ENCODE measurements around the gene CDC42BPB.

The CDC42BPB gene

DNA sequence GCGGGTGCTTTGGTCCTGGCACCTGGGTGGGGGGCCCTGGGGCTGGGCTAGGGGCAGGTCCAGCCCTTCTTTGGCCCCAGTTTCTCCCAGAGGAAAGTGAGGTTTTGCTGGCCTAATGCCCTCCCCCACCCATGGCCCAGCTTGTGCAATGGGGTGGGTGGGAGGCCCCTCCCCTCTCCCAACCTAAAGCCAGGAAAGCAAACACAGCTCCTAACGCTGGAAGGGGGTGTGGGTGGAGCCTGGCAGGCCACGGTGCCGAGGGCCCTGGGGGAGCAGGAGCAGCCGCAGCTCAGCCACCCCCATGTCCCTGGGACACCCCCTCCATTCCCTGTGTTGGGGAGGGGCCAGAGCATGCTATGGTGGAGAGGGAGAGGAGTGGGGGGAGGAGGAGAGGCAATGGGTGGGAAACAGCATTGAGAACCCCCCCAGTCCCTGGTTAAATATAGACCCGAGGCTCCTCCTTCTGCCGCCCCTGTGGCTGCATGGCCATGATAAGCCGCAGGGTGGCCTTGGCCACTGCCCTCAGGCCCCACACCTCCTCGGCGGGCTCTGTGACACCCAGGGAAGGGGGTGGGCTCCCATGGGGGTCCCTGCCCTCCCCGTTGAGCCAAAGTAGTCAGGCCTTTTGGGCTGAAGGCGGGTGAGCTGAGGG, 41.9 kb upstream of the CDC42BPB start:
- peaks cover 2% of the 10 kb centered on the region for H3K4me1 ChIP-seq (ENCODE audit: insufficient read depth, low read length)
- no peak overlapping the region for H3K4me3 ChIP-seq (ENCODE audit: low read length)
- no peaks in the 10 kb centered on the region for H3K36me3 ChIP-seq (ENCODE audit: insufficient read depth, low read length)
- peaks cover 39% of the 10 kb centered on the region for H3K27me3 ChIP-seq (ENCODE audit: insufficient read depth, low read length)
- H3K9me3 ChIP-seq (ENCODE audit: low read length): peaks cover 2% of the 10 kb centered on the region
- no peak overlapping the region for H2AFZ ChIP-seq (ENCODE audit: low read depth, low read length)

GRCh38 chr14:103097994-103098957, 40.9 kb upstream of the CDC42BPB start:
- H2AFZ ChIP-seq (ENCODE audit: low read depth, low read length): no peak overlapping the region
- no peaks in the 10 kb centered on the region for H3K36me3 ChIP-seq (ENCODE audit: insufficient read depth, low read length)
- H3K4me3 ChIP-seq (ENCODE audit: low read length): no peak overlapping the region
- peaks cover under 1% of the 10 kb centered on the region for H3K9me3 ChIP-seq (ENCODE audit: low read length)
- peaks cover 36% of the 10 kb centered on the region for H3K27me3 ChIP-seq (ENCODE audit: insufficient read depth, low read length)
- peaks cover 10% of the 10 kb centered on the region for H3K4me1 ChIP-seq (ENCODE audit: insufficient read depth, low read length)

GRCh38 chr14:103097244-103097993, 40.1 kb upstream of the CDC42BPB start:
- no peaks in the 10 kb centered on the region for H3K36me3 ChIP-seq (ENCODE audit: insufficient read depth, low read length)
- H2AFZ ChIP-seq (ENCODE audit: low read depth, low read length): no peak overlapping the region
- H3K9me3 ChIP-seq (ENCODE audit: low read length): no peaks in the 10 kb centered on the region
- no peak overlapping the region for H3K4me3 ChIP-seq (ENCODE audit: low read length)
- peaks cover 41% of the 10 kb centered on the region for H3K27me3 ChIP-seq (ENCODE audit: insufficient read depth, low read length)
- H3K4me1 ChIP-seq (ENCODE audit: insufficient read depth, low read length): peaks cover 10% of the 10 kb centered on the region

- Histone ChIP-seq H2AFZ (ENCODE audit: low read depth, low read length) (no peak overlapping the region), H3K27me3 (ENCODE audit: insufficient read depth, low read length) (peaks cover 50% of the 10 kb centered on the region), H3K4me3 (ENCODE audit: low read length) (no peak overlapping the region), H3K4me1 (ENCODE audit: insufficient read depth, low read length) (peaks cover 10% of the 10 kb centered on the region), H3K9me3 (ENCODE audit: low read length) (no peaks in the 10 kb centered on the region), H3K36me3 (ENCODE audit: insufficient read depth, low read length) (no peaks in the 10 kb centered on the region)
Observed at GRCh38 chr14:103096387-103096786, 39.0 kb upstream of the CDC42BPB start.

GRCh38 chr14:103095210-103095778, 37.9 kb upstream of the CDC42BPB start:
- Histone ChIP-seq H3K9me3 (ENCODE audit: low read length) (no peaks in the 10 kb centered on the region), H3K4me1 (ENCODE audit: insufficient read depth, low read length) (peaks cover 10% of the 10 kb centered on the region), H3K36me3 (ENCODE audit: insufficient read depth, low read length) (no peaks in the 10 kb centered on the region), H3K4me3 (ENCODE audit: low read length) (no peak overlapping the region), H2AFZ (ENCODE audit: low read depth, low read length) (no peak overlapping the region), H3K27me3 (ENCODE audit: insufficient read depth, low read length) (peaks cover 57% of the 10 kb centered on the region)

- H2AFZ ChIP-seq (ENCODE audit: low read depth, low read length): no peak within 1 kb of the TSS
- H3K4me3 ChIP-seq (ENCODE audit: low read length): no peak within 1 kb of the TSS
- no peaks in the 10 kb centered on the region for H3K9me3 ChIP-seq (ENCODE audit: low read length)
- H3K4me1 ChIP-seq (ENCODE audit: insufficient read depth, low read length): peaks cover 10% of the 10 kb centered on the region
- H3K27me3 ChIP-seq (ENCODE audit: insufficient read depth, low read length): peaks cover 59% of the 10 kb centered on the region
- H3K36me3 ChIP-seq (ENCODE audit: insufficient read depth, low read length): no peaks in the 10 kb centered on the region
Observed at GRCh38 chr14:103094406-103095209, 37.3 kb upstream of the CDC42BPB start, which contains the start of gene EXOC3L4. Gene EXOC3L4, plus strand, starts transcription at chr14:103094725. Its CDS starts 5,495 bp downstream, at chr14:103100220.

- Histone ChIP-seq H3K36me3 (ENCODE audit: insufficient read depth, low read length) (no peaks in the 10 kb centered on the region), H3K9me3 (ENCODE audit: low read length) (no peaks in the 10 kb centered on the region), H3K4me1 (ENCODE audit: insufficient read depth, low read length) (peaks cover 10% of the 10 kb centered on the region), H2AFZ (ENCODE audit: low read depth, low read length) (no peak overlapping the region), H3K4me3 (ENCODE audit: low read length) (no peak overlapping the region), H3K27me3 (ENCODE audit: insufficient read depth, low read length) (peaks cover 66% of the 10 kb centered on the region)
Observed at GRCh38 chr14:103093856-103094405, 36.6 kb upstream of the CDC42BPB start.

- Histone ChIP-seq H3K4me3 (ENCODE audit: low read length) (no peak overlapping the region), H3K9me3 (ENCODE audit: low read length) (no peaks in the 10 kb centered on the region), H2AFZ (ENCODE audit: low read depth, low read length) (no peak overlapping the region), H3K36me3 (ENCODE audit: insufficient read depth, low read length) (no peaks in the 10 kb centered on the region), H3K4me1 (ENCODE audit: insufficient read depth, low read length) (peaks cover 20% of the 10 kb centered on the region), H3K27me3 (ENCODE audit: insufficient read depth, low read length) (peaks cover 70% of the 10 kb centered on the region)
Observed at GRCh38 chr14:103091883-103092222, 34.5 kb upstream of the CDC42BPB start.

DNA sequence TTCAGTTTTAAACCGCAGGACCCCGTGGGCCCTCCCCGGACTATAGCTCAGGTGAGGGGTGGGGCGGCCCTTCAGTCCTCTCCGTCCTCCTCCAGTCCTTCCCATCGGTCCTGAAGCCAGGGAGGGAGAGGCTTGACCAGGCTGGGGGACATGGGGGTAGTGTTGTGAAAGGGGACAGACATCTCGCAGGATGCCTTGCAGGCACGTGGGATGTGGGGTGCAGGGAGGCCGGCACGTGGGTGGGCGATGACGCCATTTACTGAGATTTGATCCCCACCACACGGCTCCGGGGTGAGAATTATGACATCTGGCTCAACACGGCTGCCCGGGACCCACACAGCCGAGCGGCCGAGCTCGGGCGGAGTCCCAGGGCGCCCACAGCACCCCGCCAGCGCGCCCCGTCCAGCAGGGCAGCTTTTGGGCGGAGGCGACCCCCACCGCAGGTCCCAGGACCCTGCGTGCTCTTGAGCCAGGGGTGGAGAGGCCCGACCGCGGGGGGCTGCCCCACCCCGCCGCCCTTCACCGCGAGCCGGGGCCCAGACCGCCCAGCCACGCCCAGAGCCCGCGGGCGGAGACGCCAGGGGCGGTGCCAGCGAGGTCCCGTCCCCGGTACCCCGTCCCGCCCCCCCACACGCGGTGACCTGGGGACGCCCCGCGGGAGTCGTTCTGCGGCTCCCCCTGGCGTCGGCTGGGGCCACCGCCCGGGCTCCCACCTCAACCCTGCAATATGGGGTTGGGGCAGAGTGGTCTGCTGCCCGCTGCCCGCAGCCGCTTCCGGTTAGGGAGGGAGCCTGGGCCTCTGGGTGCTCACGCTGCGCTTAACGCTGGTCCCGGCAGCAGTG, 33.9 kb upstream of the CDC42BPB start:
- Histone ChIP-seq H3K4me1 (ENCODE audit: insufficient read depth, low read length) (peaks cover 24% of the 10 kb centered on the region), H3K4me3 (ENCODE audit: low read length) (no peak overlapping the region), H2AFZ (ENCODE audit: low read depth, low read length) (no peak overlapping the region), H3K9me3 (ENCODE audit: low read length) (no peaks in the 10 kb centered on the region), H3K27me3 (ENCODE audit: insufficient read depth, low read length) (peaks cover 72% of the 10 kb centered on the region), H3K36me3 (ENCODE audit: insufficient read depth, low read length) (no peaks in the 10 kb centered on the region)

GRCh38 chr14:103090481-103091020, 33.2 kb upstream of the CDC42BPB start:
- Histone ChIP-seq H3K36me3 (ENCODE audit: insufficient read depth, low read length) (no peaks in the 10 kb centered on the region), H3K27me3 (ENCODE audit: insufficient read depth, low read length) (peaks cover 70% of the 10 kb centered on the region), H3K9me3 (ENCODE audit: low read length) (no peaks in the 10 kb centered on the region), H2AFZ (ENCODE audit: low read depth, low read length) (no peak overlapping the region), H3K4me3 (ENCODE audit: low read length) (no peak overlapping the region), H3K4me1 (ENCODE audit: insufficient read depth, low read length) (peaks cover 24% of the 10 kb centered on the region)
